Cardiac fibroblast (primary cell): Measurements from ENCODE around the gene DIS3L2.

Experiments used
- DNase-seq, 2 donors: peaks; one replicate each; pipeline versions ENCODE4 v3.0.0 to v3.0.0-alpha.2; 2010; ENCODE audit warnings: low read depth in 2 of 2
- H3K4me3 ChIP-seq, 2 donors: replicated peaks in 1 of 2; 1 replicate in 1 of 2; 2 replicates in 1 of 2; pipeline ENCODE4 v1.5.1; 2011; ENCODE audit warnings: low read depth in 2 of 2, low read length in 2 of 2, mild to moderate bottlenecking in 2 of 2, moderate library complexity in 1 of 2
- TF ChIP-seq, protein P1 (sequence below): IDR thresholded peaks from one replicate; pipeline ENCODE4 v1.5.1; 2011; ENCODE audit warnings: low read depth, mild to moderate bottlenecking, low read length, inconsistent platforms

The DIS3L2 gene

DNA sequence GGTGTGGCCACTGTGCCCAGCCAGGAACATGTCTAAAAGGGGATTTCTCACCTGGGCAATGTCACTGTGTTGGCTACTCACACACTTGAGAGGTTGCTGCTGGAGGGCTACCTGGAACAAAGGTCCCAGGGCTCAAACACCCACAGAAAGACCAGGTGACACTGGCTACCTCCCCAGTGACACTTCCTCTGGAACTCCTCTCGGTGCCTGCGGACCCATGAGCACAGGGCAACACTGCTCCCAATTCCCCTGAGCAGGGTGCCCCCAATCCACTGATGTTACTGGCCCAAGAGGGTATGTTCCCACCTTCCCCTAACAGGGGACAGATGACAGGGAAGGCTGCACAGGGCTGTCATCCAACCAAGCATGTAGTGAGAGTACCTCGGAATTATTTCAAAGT is 41.1 kb upstream of the DIS3L2 start:
- TF ChIP-seq, protein P1, sequence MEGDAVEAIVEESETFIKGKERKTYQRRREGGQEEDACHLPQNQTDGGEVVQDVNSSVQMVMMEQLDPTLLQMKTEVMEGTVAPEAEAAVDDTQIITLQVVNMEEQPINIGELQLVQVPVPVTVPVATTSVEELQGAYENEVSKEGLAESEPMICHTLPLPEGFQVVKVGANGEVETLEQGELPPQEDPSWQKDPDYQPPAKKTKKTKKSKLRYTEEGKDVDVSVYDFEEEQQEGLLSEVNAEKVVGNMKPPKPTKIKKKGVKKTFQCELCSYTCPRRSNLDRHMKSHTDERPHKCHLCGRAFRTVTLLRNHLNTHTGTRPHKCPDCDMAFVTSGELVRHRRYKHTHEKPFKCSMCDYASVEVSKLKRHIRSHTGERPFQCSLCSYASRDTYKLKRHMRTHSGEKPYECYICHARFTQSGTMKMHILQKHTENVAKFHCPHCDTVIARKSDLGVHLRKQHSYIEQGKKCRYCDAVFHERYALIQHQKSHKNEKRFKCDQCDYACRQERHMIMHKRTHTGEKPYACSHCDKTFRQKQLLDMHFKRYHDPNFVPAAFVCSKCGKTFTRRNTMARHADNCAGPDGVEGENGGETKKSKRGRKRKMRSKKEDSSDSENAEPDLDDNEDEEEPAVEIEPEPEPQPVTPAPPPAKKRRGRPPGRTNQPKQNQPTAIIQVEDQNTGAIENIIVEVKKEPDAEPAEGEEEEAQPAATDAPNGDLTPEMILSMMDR = no peak
- no peak overlapping the region for H3K4me3 ChIP-seq
- no peak for DNase-seq

- no peak for DNase-seq
- TF ChIP-seq, protein P1 = no peak
- no peak overlapping the region for H3K4me3 ChIP-seq
Measured at GRCh38 chr2:231920795-231921194, 40.7 kb upstream of the DIS3L2 start.

- DNase-seq = no peak
- no peak overlapping the region for H3K4me3 ChIP-seq
- TF ChIP-seq, protein P1 = no peak
Measured at GRCh38 chr2:231922311-231923009, 39.1 kb upstream of the DIS3L2 start.

DNA sequence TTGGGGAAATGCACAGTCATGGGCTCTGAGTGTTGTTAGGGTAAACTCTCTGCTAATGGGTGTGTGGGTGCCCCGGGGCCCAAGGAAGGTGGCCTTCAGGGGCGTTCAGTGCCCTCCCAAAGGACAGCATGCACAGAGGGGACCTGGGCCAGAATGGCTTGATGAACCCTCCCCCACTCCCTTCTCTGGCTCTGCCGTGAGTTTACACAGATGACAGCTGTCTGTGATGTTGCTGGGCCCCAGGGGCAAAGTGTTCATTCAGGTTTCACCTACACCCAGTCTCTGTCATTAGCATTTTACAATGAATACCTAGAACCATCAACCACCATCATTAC is 38.5 kb upstream of the DIS3L2 start:
- TF ChIP-seq, protein P1 = no peak
- no peak for DNase-seq
- no peak overlapping the region for H3K4me3 ChIP-seq

GRCh38 chr2:231923951-231924888 is 37.3 kb upstream of the DIS3L2 start:
- DNase-seq = no peak

DNA sequence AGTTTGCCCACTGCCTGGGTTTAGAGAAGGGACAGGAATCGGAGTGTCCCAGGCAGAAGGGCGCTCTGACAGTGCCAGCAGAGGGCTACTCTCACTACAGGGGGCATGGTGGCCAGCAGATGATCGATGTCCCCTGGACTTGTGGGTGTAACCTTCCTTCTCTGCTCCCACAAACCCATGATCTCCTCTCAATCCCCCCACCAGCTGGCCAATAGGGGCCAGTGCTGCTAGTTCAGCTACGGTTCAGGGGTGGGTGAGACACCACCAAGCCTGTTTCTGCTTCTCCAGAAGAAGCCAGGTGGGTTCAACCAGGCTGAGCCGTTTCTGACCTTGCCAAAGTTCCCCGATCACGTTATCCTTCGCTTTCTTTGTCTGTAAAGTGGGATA is 36.6 kb upstream of the DIS3L2 start:
- TF ChIP-seq, protein P1 = no peak
- no peak for DNase-seq
- no peak overlapping the region for H3K4me3 ChIP-seq

More at GRCh38 chr2:231923951-231924888, 37.3 kb upstream of the DIS3L2 start:
- TF ChIP-seq, protein P1 = no peak
- H3K4me3 ChIP-seq = no peak overlapping the region
